Measurements from ENCODE around the gene ABI1. TPM values are rescaled to one million over a fixed set of nuclear protein-coding genes. Genes with fewer than 3 reads are reported as not detected.
"Not testable (repeated sequence)": the region's sequence is repeated elsewhere in the genome, so short reads cannot be mapped to it uniquely, and the experiment has no call there.

Gene ABI1
- total RNA-seq, 1 donor from 2014 or later, result 43.1 TPM

GRCh38 chr10:26792758-26793495 lies 67.8 kb downstream of the ABI1 start:
- DNase-seq (ENCODE audit: low spot score), result no peak
- peaks cover 30% of the 10 kb centered on the region for H3K9me3 Mint-ChIP-seq
- no peak overlapping the region for H3K4me3 ChIP-seq
- no peak overlapping the region for H3K4me2 ChIP-seq
- peaks cover 6% of the 10 kb centered on the region for H3K36me3 ChIP-seq
- H4K20me1 ChIP-seq (ENCODE audit: low read depth), result no peaks in the 10 kb centered on the region
- H3F3A ChIP-seq (ENCODE audit: low read depth), result no peaks in the 10 kb centered on the region
- no peak overlapping the region for H2AFZ ChIP-seq (replicated peaks)
- no peak overlapping the region for H3K27ac Mint-ChIP-seq
- peaks cover 94% of the 10 kb centered on the region for H3K79me2 ChIP-seq (ENCODE audit: low read depth)
- no peak overlapping the region for H3K9ac ChIP-seq
- H3K4me3 Mint-ChIP-seq, result no peak overlapping the region
- H3K27me3 ChIP-seq, result no peaks in the 10 kb centered on the region
- no peaks in the 10 kb centered on the region for H3K9me3 ChIP-seq (ENCODE audit: low read depth)
- peaks cover 12% of the 10 kb centered on the region for H3K36me3 Mint-ChIP-seq
- H3K4me1 Mint-ChIP-seq, result no peaks in the 10 kb centered on the region
- TF ChIP-seq EZH2 (IDR thresholded peaks at IDR 0.05) (no peak), EZH2phosphoT487 (IDR thresholded peaks at IDR 0.05) (no peak), CTCF (IDR thresholded peaks at IDR 0.05) (no peak)
- no peaks in the 10 kb centered on the region for H3K4me1 ChIP-seq
- no peak overlapping the region for H3K27ac ChIP-seq
- no peaks in the 10 kb centered on the region for H3K27me3 Mint-ChIP-seq (ENCODE audit: insufficient read depth, low read depth)

- no peak overlapping the region for H3K27ac ChIP-seq
- no peak overlapping the region for H3K4me3 ChIP-seq
- H4K20me1 ChIP-seq (ENCODE audit: low read depth), result peaks cover 4% of the 10 kb centered on the region
- H2AFZ ChIP-seq (replicated peaks), result no peak overlapping the region
- Mint-ChIP-seq H3K36me3 (peaks cover 10% of the 10 kb centered on the region), H3K27ac (no peak overlapping the region), H3K27me3 (ENCODE audit: insufficient read depth, low read depth) (no peaks in the 10 kb centered on the region), H3K4me3 (no peak overlapping the region), H3K4me1 (no peaks in the 10 kb centered on the region), H3K9me3 (peaks cover 18% of the 10 kb centered on the region)
- H3K4me2 ChIP-seq, result no peak overlapping the region
- H3K9ac ChIP-seq, result no peak overlapping the region
- no peaks in the 10 kb centered on the region for H3K9me3 ChIP-seq (ENCODE audit: low read depth)
- H3K36me3 ChIP-seq, result no peaks in the 10 kb centered on the region
- no peak for DNase-seq (ENCODE audit: low spot score)
- H3K27me3 ChIP-seq, result no peaks in the 10 kb centered on the region
- no peaks in the 10 kb centered on the region for H3F3A ChIP-seq (ENCODE audit: low read depth)
- no peak for TF ChIP-seq EZH2 (IDR thresholded peaks at IDR 0.05)
- no peak for TF ChIP-seq CTCF (IDR thresholded peaks at IDR 0.05)
- TF ChIP-seq EZH2phosphoT487 (IDR thresholded peaks at IDR 0.05), result no peak
- no peaks in the 10 kb centered on the region for H3K4me1 ChIP-seq
- H3K79me2 ChIP-seq (ENCODE audit: low read depth), result peaks cover 82% of the 10 kb centered on the region
Measured at GRCh38 chr10:26790221-26790995, 70.3 kb downstream of the ABI1 start.

GRCh38 chr10:26789779-26790178 lies 71.0 kb downstream of the ABI1 start:
- peaks cover 82% of the 10 kb centered on the region for H3K79me2 ChIP-seq (ENCODE audit: low read depth)
- not testable (repeated sequence) for H3K4me1 Mint-ChIP-seq; H3K27me3 Mint-ChIP-seq (ENCODE audit: insufficient read depth, low read depth); H3K4me1 ChIP-seq; DNase-seq (ENCODE audit: low spot score); H3K36me3 ChIP-seq; H3K9ac ChIP-seq; H2AFZ ChIP-seq (replicated peaks); H3K4me3 Mint-ChIP-seq; H3K27ac ChIP-seq; H3K4me3 ChIP-seq; H4K20me1 ChIP-seq (ENCODE audit: low read depth); H3K27me3 ChIP-seq; H3F3A ChIP-seq (ENCODE audit: low read depth); H3K4me2 ChIP-seq; H3K27ac Mint-ChIP-seq; H3K9me3 ChIP-seq (ENCODE audit: low read depth)
- peaks cover 10% of the 10 kb centered on the region for H3K36me3 Mint-ChIP-seq
- H3K9me3 Mint-ChIP-seq, result peaks cover 14% of the 10 kb centered on the region

- no peak overlapping the region for H3K4me2 ChIP-seq
- peaks cover 22% of the 10 kb centered on the region for H4K20me1 ChIP-seq (ENCODE audit: low read depth)
- Mint-ChIP-seq H3K4me1 (peaks cover 3% of the 10 kb centered on the region), H3K9me3 (peaks cover 14% of the 10 kb centered on the region), H3K27ac (no peak overlapping the region), H3K36me3 (peaks cover 10% of the 10 kb centered on the region), H3K27me3 (ENCODE audit: insufficient read depth, low read depth) (no peaks in the 10 kb centered on the region), H3K4me3 (no peak overlapping the region)
- H3K9ac ChIP-seq, result no peak overlapping the region
- H3K9me3 ChIP-seq (ENCODE audit: low read depth), result no peaks in the 10 kb centered on the region
- no peaks in the 10 kb centered on the region for H3K36me3 ChIP-seq
- H3F3A ChIP-seq (ENCODE audit: low read depth), result peaks cover 10% of the 10 kb centered on the region
- H3K27me3 ChIP-seq, result no peaks in the 10 kb centered on the region
- H3K79me2 ChIP-seq (ENCODE audit: low read depth), result peaks cover 74% of the 10 kb centered on the region
- no peak overlapping the region for H2AFZ ChIP-seq (replicated peaks)
- peaks cover 14% of the 10 kb centered on the region for H3K4me1 ChIP-seq
- H3K4me3 ChIP-seq, result no peak overlapping the region
- H3K27ac ChIP-seq, result no peak overlapping the region
- no peak for DNase-seq (ENCODE audit: low spot score)
- no peak for TF ChIP-seq EZH2 (IDR thresholded peaks at IDR 0.05)
- TF ChIP-seq CTCF (IDR thresholded peaks at IDR 0.05), result no peak
- TF ChIP-seq EZH2phosphoT487 (IDR thresholded peaks at IDR 0.05), result no peak
Measured at GRCh38 chr10:26787362-26787761, 73.4 kb downstream of the ABI1 start.
